SU-DHL-6 (cell line): Measurements from ENCODE around the gene PTPN14.

Experiments
- H2AFZ ChIP-seq: fragments of 200-600 bp; sonication (generic); 2 replicates; pipeline ENCODE4 v1.6.1; 2014; ENCODE audit warnings: low read depth, mild to moderate bottlenecking, moderate library complexity, mixed read lengths, antibody characterized with exemption, low read length; ENCODE audit not compliant: severe bottlenecking
- H3F3A ChIP-seq: fragments of 200-600 bp; shearing (Covaris generic); 2 replicates; pipeline ENCODE4 v1.6.0; 2016; ENCODE audit warnings: antibody characterized with exemption, mild to moderate bottlenecking; ENCODE audit not compliant: insufficient read depth
- H3K27ac ChIP-seq: fragments of 200-600 bp; sonication (generic); 2 replicates; pipeline ENCODE4 v1.5.1; 2016; ENCODE audit warnings: low read depth, mild to moderate bottlenecking, low read length, moderate library complexity, mixed read lengths
- H3K27me3 ChIP-seq: fragments of 200-600 bp; sonication (generic), shearing (Covaris generic); 2 replicates; pipeline ENCODE4 v1.6.0; 2014; ENCODE audit warnings: mild to moderate bottlenecking, low read length
- H3K36me3 ChIP-seq: fragments of 200-600 bp; sonication (generic); 2 replicates; pipeline ENCODE4 v1.6.1; 2014; ENCODE audit warnings: mild to moderate bottlenecking, low read length, mixed read lengths
- H3K4me2 ChIP-seq: fragments of 300-600, 200-600 bp; shearing (Covaris generic), sonication (generic); 2 replicates; pipeline ENCODE4 v1.6.0; 2014; ENCODE audit warnings: low read length, low read depth, mild to moderate bottlenecking; ENCODE audit not compliant: poor library complexity, severe bottlenecking
- H3K4me3 ChIP-seq: fragments of 200-600 bp; sonication (generic); 2 replicates; pipeline ENCODE4 v1.5.1; 2014; ENCODE audit warnings: antibody characterized with exemption, low read length, mild to moderate bottlenecking, mixed read lengths; ENCODE audit not compliant: insufficient read depth, poor library complexity, severe bottlenecking
- H3K79me2 ChIP-seq: fragments of 200-600 bp; sonication (generic); 2 replicates; pipeline ENCODE4 v1.6.1; 2014; ENCODE audit warnings: mild to moderate bottlenecking, low read length, moderate library complexity; ENCODE audit not compliant: insufficient read depth
- H3K9ac ChIP-seq: fragments of 200-600 bp; sonication (generic); 2 replicates; pipeline ENCODE4 v1.7.0; 2014; ENCODE audit warnings: mild to moderate bottlenecking, low read length
- H3K9me2 ChIP-seq: fragments of 200-600 bp; sonication (generic); replicated peaks from 2 replicates; pipeline ENCODE4 v1.6.1; 2014; ENCODE audit warnings: low read length; ENCODE audit not compliant: insufficient read depth
- H3K9me3 ChIP-seq: fragments of 200-600 bp; sonication (generic); 2 replicates; pipeline ENCODE4 v1.6.1; 2014; ENCODE audit warnings: low read length, mixed read lengths; ENCODE audit not compliant: insufficient read depth
- H4K20me1 ChIP-seq: fragments of 200-600 bp; sonication (generic); 2 replicates; pipeline ENCODE4 v1.6.1; 2014; ENCODE audit warnings: low read depth, mild to moderate bottlenecking, antibody characterized with exemption, low read length, moderate library complexity, mixed read lengths
- EZH2phosphoT487 ChIP-seq: fragments of 200-600 bp; sonication (generic), shearing (Covaris generic); conservative IDR thresholded peaks from 2 replicates; pipeline ENCODE4 v1.6.1; 2018; ENCODE audit warnings: mild to moderate bottlenecking, antibody characterized with exemption, low read length, moderate library complexity, mixed read lengths
- TF ChIP-seq, protein P1 (sequence below): fragments of 200-600 bp; sonication (generic); IDR thresholded peaks from one replicate; pipeline ENCODE4 v1.5.1; 2017; ENCODE audit warnings: antibody characterized with exemption, mild to moderate bottlenecking, low read length, moderate library complexity; ENCODE audit not compliant: insufficient read depth, poor library complexity, severe bottlenecking

PTPN14 gene

DNA sequence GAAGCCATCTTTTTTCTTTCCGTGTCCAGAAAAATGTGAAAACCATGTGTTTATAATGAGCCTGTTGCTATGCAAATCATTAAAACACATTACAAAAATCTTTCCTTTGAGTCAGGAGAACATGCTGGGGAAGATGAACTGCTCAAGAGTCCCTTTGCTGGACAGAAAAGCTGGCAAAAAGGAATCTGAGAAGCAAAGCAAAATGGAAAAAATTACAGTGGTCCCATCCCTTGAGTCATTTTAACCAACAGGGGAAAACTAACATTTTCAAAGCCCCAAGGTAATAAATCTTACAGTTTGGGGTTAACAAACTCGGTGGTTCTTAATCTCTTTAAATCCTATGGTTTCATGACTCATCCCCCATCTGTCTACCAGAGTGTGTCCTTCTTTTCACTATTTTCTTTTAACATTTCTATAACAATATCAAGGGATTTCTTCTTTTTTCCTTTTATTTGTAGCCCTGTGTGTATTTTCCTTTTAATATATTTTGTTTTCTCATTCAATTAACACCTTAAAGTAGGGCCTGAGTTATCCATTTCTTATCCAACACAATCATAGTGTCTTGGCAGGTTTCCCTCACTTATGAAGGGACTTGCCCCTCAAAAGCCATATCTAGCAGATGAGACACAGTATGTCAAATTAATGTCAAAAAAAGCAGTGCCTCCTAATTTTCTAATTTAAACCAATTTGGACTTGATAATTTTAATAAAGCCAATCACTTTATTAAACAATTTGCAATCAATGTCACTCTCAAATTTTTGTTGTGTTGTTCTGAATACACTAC is 105.4 kb downstream of the PTPN14 start:
- H3K9me2 ChIP-seq, result no peaks in the 10 kb centered on the region
- H3K27ac ChIP-seq, result no peak overlapping the region
- no peaks in the 10 kb centered on the region for H3K27me3 ChIP-seq
- H3K9ac ChIP-seq, result no peak overlapping the region
- H3K4me3 ChIP-seq, result no peak overlapping the region
- no peaks in the 10 kb centered on the region for H3K9me3 ChIP-seq
- no peaks in the 10 kb centered on the region for H3K36me3 ChIP-seq
- H3F3A ChIP-seq, result no peaks in the 10 kb centered on the region
- no peaks in the 10 kb centered on the region for H3K79me2 ChIP-seq
- no peak overlapping the region for H3K4me2 ChIP-seq
- H4K20me1 ChIP-seq, result no peaks in the 10 kb centered on the region
- H2AFZ ChIP-seq, result no peak overlapping the region
- no peak for TF ChIP-seq EZH2phosphoT487
- TF ChIP-seq, protein P1, sequence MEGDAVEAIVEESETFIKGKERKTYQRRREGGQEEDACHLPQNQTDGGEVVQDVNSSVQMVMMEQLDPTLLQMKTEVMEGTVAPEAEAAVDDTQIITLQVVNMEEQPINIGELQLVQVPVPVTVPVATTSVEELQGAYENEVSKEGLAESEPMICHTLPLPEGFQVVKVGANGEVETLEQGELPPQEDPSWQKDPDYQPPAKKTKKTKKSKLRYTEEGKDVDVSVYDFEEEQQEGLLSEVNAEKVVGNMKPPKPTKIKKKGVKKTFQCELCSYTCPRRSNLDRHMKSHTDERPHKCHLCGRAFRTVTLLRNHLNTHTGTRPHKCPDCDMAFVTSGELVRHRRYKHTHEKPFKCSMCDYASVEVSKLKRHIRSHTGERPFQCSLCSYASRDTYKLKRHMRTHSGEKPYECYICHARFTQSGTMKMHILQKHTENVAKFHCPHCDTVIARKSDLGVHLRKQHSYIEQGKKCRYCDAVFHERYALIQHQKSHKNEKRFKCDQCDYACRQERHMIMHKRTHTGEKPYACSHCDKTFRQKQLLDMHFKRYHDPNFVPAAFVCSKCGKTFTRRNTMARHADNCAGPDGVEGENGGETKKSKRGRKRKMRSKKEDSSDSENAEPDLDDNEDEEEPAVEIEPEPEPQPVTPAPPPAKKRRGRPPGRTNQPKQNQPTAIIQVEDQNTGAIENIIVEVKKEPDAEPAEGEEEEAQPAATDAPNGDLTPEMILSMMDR, result no peak

DNA sequence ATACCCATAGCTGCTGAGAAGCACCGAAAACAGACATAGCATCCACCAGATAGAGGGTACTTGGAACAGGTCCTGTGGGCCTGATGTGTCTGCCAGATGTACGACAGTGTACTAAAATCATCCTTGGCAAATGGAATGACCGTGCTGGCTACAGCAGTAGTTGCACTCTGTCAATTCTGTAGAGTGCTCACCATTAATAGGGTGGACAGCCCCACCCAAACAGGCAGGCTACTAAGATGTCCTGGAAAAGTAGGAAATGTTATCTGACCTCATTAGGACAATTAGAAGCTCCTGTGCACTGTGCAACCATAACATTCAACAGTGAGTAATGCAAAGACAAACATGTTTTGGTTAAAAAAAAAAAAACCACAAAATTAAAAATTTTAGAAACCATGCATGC is 106.2 kb downstream of the PTPN14 start:
- H4K20me1 ChIP-seq, result no peaks in the 10 kb centered on the region
- H3F3A ChIP-seq, result no peaks in the 10 kb centered on the region
- no peak overlapping the region for H2AFZ ChIP-seq
- no peaks in the 10 kb centered on the region for H3K9me2 ChIP-seq
- H3K27ac ChIP-seq, result no peak overlapping the region
- H3K27me3 ChIP-seq, result no peaks in the 10 kb centered on the region
- H3K79me2 ChIP-seq, result no peaks in the 10 kb centered on the region
- no peak overlapping the region for H3K9ac ChIP-seq
- no peak overlapping the region for H3K4me3 ChIP-seq
- H3K36me3 ChIP-seq, result no peaks in the 10 kb centered on the region
- TF ChIP-seq, protein P1, result no peak
- TF ChIP-seq EZH2phosphoT487, result no peak
- H3K4me2 ChIP-seq, result no peak overlapping the region
- H3K9me3 ChIP-seq, result no peaks in the 10 kb centered on the region

DNA sequence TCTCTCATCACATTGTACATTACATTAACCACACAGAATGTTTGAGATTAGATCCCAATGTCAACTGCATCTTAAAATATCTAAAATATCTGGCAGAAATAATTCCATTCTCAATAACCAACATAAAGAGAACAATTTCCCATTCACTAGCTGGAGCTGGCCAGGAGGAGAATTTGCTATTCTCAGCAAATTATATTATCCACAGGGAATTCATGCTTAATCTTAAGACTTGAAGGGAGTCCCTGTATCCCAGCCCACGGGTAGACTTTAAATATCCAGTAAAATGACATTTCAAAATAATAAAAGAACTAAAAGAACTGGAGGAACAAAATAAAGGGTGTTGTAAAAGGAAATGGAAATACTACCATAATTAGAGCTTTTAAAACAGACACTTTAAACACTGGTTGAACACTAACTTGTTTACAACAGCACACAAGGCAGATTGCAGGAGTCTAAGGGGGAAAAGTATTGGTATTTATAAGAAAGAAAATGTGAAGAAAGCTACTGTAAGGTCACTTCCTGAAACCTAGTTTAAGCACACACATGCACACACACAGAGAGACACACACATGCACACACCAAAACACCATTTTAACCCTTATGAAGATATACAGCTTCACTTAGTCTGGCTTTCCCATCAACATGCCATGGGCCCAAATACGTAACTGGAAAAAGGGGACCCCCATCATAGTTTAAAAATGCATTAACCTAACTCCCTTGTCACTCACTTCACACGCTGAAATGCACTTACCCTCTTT is 107.0 kb downstream of the PTPN14 start:
- H3K79me2 ChIP-seq, result no peaks in the 10 kb centered on the region
- H3K27me3 ChIP-seq, result no peaks in the 10 kb centered on the region
- H3K27ac ChIP-seq, result no peak overlapping the region
- no peak overlapping the region for H3K9ac ChIP-seq
- no peak overlapping the region for H3K4me2 ChIP-seq
- H3K4me3 ChIP-seq, result no peak overlapping the region
- no peaks in the 10 kb centered on the region for H3K36me3 ChIP-seq
- H3F3A ChIP-seq, result no peaks in the 10 kb centered on the region
- TF ChIP-seq, protein P1, result no peak
- TF ChIP-seq EZH2phosphoT487, result no peak
- H3K9me2 ChIP-seq, result no peaks in the 10 kb centered on the region
- H3K9me3 ChIP-seq, result no peaks in the 10 kb centered on the region
- H2AFZ ChIP-seq, result no peak overlapping the region
- no peaks in the 10 kb centered on the region for H4K20me1 ChIP-seq
